H1 (cell line): ENCODE results near the gene RIMS1. TPM values are rescaled to one million over a fixed set of nuclear protein-coding genes. Genes with fewer than 3 reads are reported as not detected.

Experiments
- CTCF ChIA-PET: fragments of 300-600 bp; sonication (Branson Sonifier 250); formaldehyde crosslinking; loops from one replicate; lab custom pipeline; 2021; ENCODE audit not compliant: partially characterized antibody; lab: Charles Lee
- POLR2A ChIA-PET: fragments of 300-600 bp; sonication (Branson Sonifier 250); formaldehyde crosslinking; loops from one replicate; lab custom pipeline; 2021; ENCODE audit warnings: inconsistent platforms; ENCODE audit not compliant: partially characterized antibody; lab: Charles Lee
- DNase-seq, 2 experiments: peaks; one replicate each; pipeline versions ENCODE4 v3.0.0 to v3.0.0-alpha.2; 2010 to 2022; ENCODE audit warnings: low spot score in 2 of 2, low read depth in 1 of 2, mixed read lengths in 1 of 2
- FAIRE-seq: peaks from 2 replicates; lab custom pipeline; 2011; peaks lifted over from hg19 to GRCh38; lab: Jason Lieb, UNC
- H2AFZ ChIP-seq: 2 replicates; pipeline ENCODE4 v1.8.1; 2012; ENCODE audit warnings: low read length, inconsistent platforms
- H2AK5ac ChIP-seq: 2 replicates; pipeline ENCODE4 v1.6.1; 2013; ENCODE audit warnings: low read depth, low read length
- H2BK120ac ChIP-seq: replicated peaks from 2 replicates; pipeline ENCODE3; 2013; ENCODE audit warnings: low read depth, low read length, inconsistent platforms
- H2BK12ac ChIP-seq: 2 replicates; pipeline ENCODE4 v1.6.1; 2013; ENCODE audit warnings: low read depth, low read length
- H2BK15ac ChIP-seq: 2 replicates; pipeline ENCODE4 v1.6.1; 2013; ENCODE audit warnings: low read length
- H2BK20ac ChIP-seq: 2 replicates; pipeline ENCODE4 v1.6.1; 2013; ENCODE audit warnings: low read length
- H2BK5ac ChIP-seq: 2 replicates; pipeline ENCODE4 v1.6.1; 2013; ENCODE audit warnings: low read depth, low read length
- H3K14ac ChIP-seq: 2 replicates; pipeline ENCODE4 v1.6.1; 2013; ENCODE audit warnings: inconsistent platforms; ENCODE audit not compliant: insufficient read length
- H3K18ac ChIP-seq: 2 replicates; pipeline ENCODE4 v1.6.1; 2013; ENCODE audit warnings: low read length; ENCODE audit errors: extremely low read depth
- H3K23ac ChIP-seq: 2 replicates; pipeline ENCODE4 v1.6.1; 2013; ENCODE audit warnings: inconsistent platforms; ENCODE audit not compliant: insufficient read length
- H3K23me2 ChIP-seq: 2 replicates; pipeline ENCODE4 v1.6.1; 2013; ENCODE audit warnings: low read depth, low read length
- H3K27ac ChIP-seq: 2 replicates; pipeline ENCODE4 v1.6.1; 2011; ENCODE audit warnings: low read depth, low read length, inconsistent platforms
- H3K27me3 ChIP-seq, 4 experiments: replicated peaks in 1 of 4; 1 replicate in 1 of 4; 2 replicates in 3 of 4; pipeline versions ENCODE4 v1.6.1 to v1.8.1; 2011 to 2013; ENCODE audit warnings: low read length in 3 of 4, mild to moderate bottlenecking in 3 of 4, inconsistent platforms in 2 of 4, mixed read lengths in 2 of 4, moderate library complexity in 1 of 4; ENCODE audit not compliant: control insufficient read depth in 3 of 4, insufficient read depth in 3 of 4; ENCODE audit errors: extremely low read depth in 1 of 4
- H3K36me3 ChIP-seq, 4 experiments: 2 replicates each; pipeline versions ENCODE4 v1.6.1 to v1.8.1; 2011 to 2013; ENCODE audit warnings: mild to moderate bottlenecking in 4 of 4, low read length in 3 of 4, moderate library complexity in 2 of 4, control low read depth in 1 of 4, inconsistent platforms in 1 of 4; ENCODE audit not compliant: insufficient read depth in 4 of 4, control insufficient read depth in 2 of 4
- H3K4ac ChIP-seq: replicated peaks from 2 replicates; pipeline ENCODE3; 2013; ENCODE audit warnings: low read length, low read depth, mixed read lengths, inconsistent platforms; ENCODE audit not compliant: insufficient read length
- H3K4me1 ChIP-seq, 4 experiments: replicated peaks in 1 of 4; 1 replicate in 1 of 4; 2 replicates in 3 of 4; pipeline versions ENCODE4 v1.6.1 to v1.8.1; 2011 to 2013; ENCODE audit warnings: low read length in 3 of 4, inconsistent platforms in 2 of 4, mixed read lengths in 1 of 4; ENCODE audit not compliant: insufficient read depth in 4 of 4, control insufficient read depth in 3 of 4
- H3K4me2 ChIP-seq, 2 experiments: 2 replicates each; pipeline versions ENCODE4 v1.6.1 to v1.8.1; 2011 to 2013; ENCODE audit warnings: low read depth in 2 of 2, low read length in 2 of 2, control low read depth in 1 of 2, inconsistent platforms in 1 of 2, mild to moderate bottlenecking in 1 of 2; ENCODE audit not compliant: insufficient read depth in 1 of 2
- H3K4me3 ChIP-seq, 4 experiments: fragments of 200-600, 300-600 bp in 1 of 4; sonication (generic), shearing (Covaris generic), sonication (Bioruptor Twin) in 1 of 4; 2 replicates each; pipeline versions ENCODE4 v1.5.1 to v1.8.1; 2011 to 2016; ENCODE audit warnings: low read length in 4 of 4, low read depth in 3 of 4, control low read depth in 2 of 4, inconsistent platforms in 2 of 4, mild to moderate bottlenecking in 2 of 4, mixed read lengths in 1 of 4, moderate library complexity in 1 of 4; ENCODE audit not compliant: insufficient read depth in 2 of 4; ENCODE audit errors: extremely low read depth in 1 of 4
- H3K56ac ChIP-seq: replicated peaks from 2 replicates; pipeline ENCODE3; 2013; ENCODE audit warnings: low read depth, mild to moderate bottlenecking, mixed read lengths, low read length, inconsistent platforms; ENCODE audit not compliant: insufficient read length
- H3K79me1 ChIP-seq: 2 replicates; pipeline ENCODE4 v1.6.1; 2013; ENCODE audit warnings: low read depth, low read length, control low read depth
- H3K79me2 ChIP-seq, 2 experiments: 2 replicates each; pipeline versions ENCODE4 v1.6.1 to v1.8.1; 2012 to 2013; ENCODE audit warnings: low read length in 2 of 2, mild to moderate bottlenecking in 2 of 2, inconsistent platforms in 1 of 2; ENCODE audit not compliant: insufficient read depth in 2 of 2, control insufficient read depth in 1 of 2
- H3K9ac ChIP-seq, 4 experiments: replicated peaks in 1 of 4; 1 replicate in 1 of 4; 2 replicates in 3 of 4; pipeline versions ENCODE4 v1.6.1 to v1.8.1; 2011 to 2013; ENCODE audit warnings: low read depth in 3 of 4, low read length in 3 of 4, control low read depth in 2 of 4, mild to moderate bottlenecking in 2 of 4, moderate library complexity in 2 of 4, inconsistent platforms in 1 of 4; ENCODE audit errors: extremely low read depth in 1 of 4
- H3K9me3 ChIP-seq, 2 experiments: 2 replicates each; pipeline versions ENCODE4 v1.6.1 to v1.8.1; 2012 to 2013; ENCODE audit warnings: mild to moderate bottlenecking in 2 of 2, moderate library complexity in 2 of 2, control low read depth in 1 of 2, inconsistent platforms in 1 of 2, low read depth in 1 of 2, low read length in 1 of 2, mixed read lengths in 1 of 2; ENCODE audit not compliant: insufficient read depth in 2 of 2
- H4K20me1 ChIP-seq, 2 experiments: replicated peaks in 1 of 2; 2 replicates each; pipeline versions ENCODE3 to v1.8.1; 2011 to 2013; ENCODE audit warnings: inconsistent platforms in 2 of 2, low read length in 2 of 2, mild to moderate bottlenecking in 1 of 2; ENCODE audit not compliant: insufficient read depth in 2 of 2, control insufficient read depth in 1 of 2
- H4K5ac ChIP-seq: 2 replicates; pipeline ENCODE4 v1.6.1; 2013; ENCODE audit warnings: low read length, low read depth, mixed read lengths, inconsistent platforms; ENCODE audit not compliant: insufficient read length
- H4K8ac ChIP-seq: 2 replicates; pipeline ENCODE4 v1.8.0; 2013; ENCODE audit warnings: mild to moderate bottlenecking, moderate library complexity, low read length, inconsistent platforms; ENCODE audit not compliant: insufficient read depth; ENCODE audit errors: extremely low read depth
- H4K91ac ChIP-seq: replicated peaks from 2 replicates; pipeline ENCODE3; 2013; ENCODE audit warnings: low read length, mixed read lengths, inconsistent platforms; ENCODE audit not compliant: insufficient read length
- BRCA1 ChIP-seq: IDR thresholded peaks from 2 replicates; pipeline ENCODE4 v1.6.1; 2012; ENCODE audit warnings: low read depth, low read length, improper control_type of control experiment
- CHD1 ChIP-seq: IDR thresholded peaks from 2 replicates; pipeline ENCODE4 v1.6.1; 2012; ENCODE audit warnings: low read depth, low read length, improper control_type of control experiment
- CHD2 ChIP-seq: IDR thresholded peaks from 2 replicates; pipeline ENCODE4 v1.6.1; 2012; ENCODE audit warnings: low read length, improper control_type of control experiment
- CREB1 ChIP-seq: IDR thresholded peaks from 2 replicates; pipeline ENCODE4 v1.6.1; 2012; ENCODE audit warnings: inconsistent platforms
- EP300 ChIP-seq, 2 experiments: IDR thresholded peaks; 1 replicate in 1 of 2; 2 replicates in 1 of 2; pipeline ENCODE4 v1.6.1; 2011 to 2012; ENCODE audit warnings: low read depth in 2 of 2, low read length in 2 of 2, mild to moderate bottlenecking in 2 of 2, borderline replicate concordance in 1 of 2, inconsistent platforms in 1 of 2, moderate library complexity in 1 of 2
- EZH2 ChIP-seq: fragments of 200-600 bp; sonication (generic); IDR thresholded peaks from 2 replicates; pipeline ENCODE4 v1.7.1; 2012; ENCODE audit warnings: low read depth, mild to moderate bottlenecking, moderate library complexity, low read length, inconsistent platforms; ENCODE audit not compliant: severe bottlenecking
- JUN ChIP-seq: IDR thresholded peaks from 2 replicates; pipeline ENCODE4 v1.6.1; 2011; ENCODE audit warnings: low read depth, mild to moderate bottlenecking, improper control_type of control experiment, low read length
- KDM1A ChIP-seq: fragments of 200-600, 300-600 bp; sonication (generic); IDR thresholded peaks from 2 replicates; pipeline ENCODE4 v1.7.1; 2016; ENCODE audit warnings: mild to moderate bottlenecking, low read length, borderline replicate concordance
- NANOG ChIP-seq: IDR thresholded peaks from 2 replicates; pipeline ENCODE4 v1.6.1; 2011; ENCODE audit warnings: low read length, low read depth, mild to moderate bottlenecking, inconsistent platforms; ENCODE audit not compliant: insufficient read depth, poor library complexity, severe bottlenecking
- POLR2A ChIP-seq, 2 experiments: IDR thresholded peaks; 1 replicate in 1 of 2; 2 replicates in 1 of 2; pipeline ENCODE4 v1.6.1; 2011; ENCODE audit warnings: low read depth in 2 of 2, low read length in 2 of 2, mild to moderate bottlenecking in 2 of 2; ENCODE audit errors: control extremely low read depth in 1 of 2
- RBBP5 ChIP-seq: IDR thresholded peaks from 2 replicates; pipeline ENCODE4 v1.7.1; 2012; ENCODE audit warnings: low read depth, mild to moderate bottlenecking, inconsistent platforms, low read length, moderate library complexity, borderline replicate concordance
- SIX5 ChIP-seq: IDR thresholded peaks from 2 replicates; pipeline ENCODE4 v1.6.1; 2011; ENCODE audit warnings: mild to moderate bottlenecking, low read depth, low read length
- SP1 ChIP-seq: IDR thresholded peaks from 2 replicates; pipeline ENCODE4 v1.6.1; 2011; ENCODE audit warnings: low read depth, low read length
- SRF ChIP-seq: IDR thresholded peaks from 2 replicates; pipeline ENCODE4 v1.6.1; 2011; ENCODE audit warnings: mild to moderate bottlenecking, low read depth, low read length, moderate library complexity
- TAF1 ChIP-seq: IDR thresholded peaks from 2 replicates; pipeline ENCODE4 v1.6.1; 2011; ENCODE audit warnings: mild to moderate bottlenecking, low read depth, low read length
- TCF12 ChIP-seq: IDR thresholded peaks from 2 replicates; pipeline ENCODE4 v1.6.1; 2011; ENCODE audit warnings: low read depth, mild to moderate bottlenecking, low read length
- ZNF274 ChIP-seq: IDR thresholded peaks from 2 replicates; pipeline ENCODE4 v1.7.0; 2012; ENCODE audit warnings: low read length, borderline replicate concordance; ENCODE audit errors: extremely low read depth
- WGBS, 2 experiments: shearing (Covaris generic) in 1 of 2; methylation state at CpG; one replicate each; pipeline versions ENCODE4 v1.1.6 to v1.1.7; 2013 to 2015; ENCODE audit warnings: low lambda C conversion rate in 2 of 2, mixed read lengths in 2 of 2, inconsistent platforms in 1 of 2, low coverage in 1 of 2, missing lambda C conversion rate in 1 of 2; ENCODE audit not compliant: insufficient replicate concordance in 2 of 2, insufficient coverage in 1 of 2, insufficient read length in 1 of 2; ENCODE audit errors: extremely low coverage in 1 of 2, missing lambda C conversion rate in 1 of 2; 5-methylcytosine and 5-hydroxymethylcytosine counted together
- polyA plus RNA-seq, 7 experiments: library from polyadenylated mRNA; depleted of rRNA in 3 of 7; stranded (reverse) in 5 of 7; unstranded in 2 of 7; fragments of >200 nt in 5 of 7; fragments of 200-250 nt in 2 of 7; gene quantifications; 1 replicate in 5 of 7; 2 replicates in 1 of 7; 4 replicates in 1 of 7; pipeline versions ENCODE4 v1.2.1 to v1.2.3, GENCODE V29; 2011 to 2013; ENCODE audit warnings: missing spikeins in 2 of 7, mixed read lengths in 2 of 7
- total RNA-seq: library from RNA; stranded (reverse); fragmentation: NEBNext Ultra II Directional; extraction: Animal tissue kit (Norgen Biotek cat#: 25700); gene quantifications from 2 replicates; pipeline ENCODE4 v1.2.1, GENCODE V29; 2021

The RIMS1 gene
- total and polyA plus RNA-seq, 2 of the 8 experiments (the other 6 are each of a cell fraction or from before 2014, with no cell fraction given): 0.63 to 2.3 TPM

- Histone ChIP-seq H4K5ac (no peak overlapping the region), H3K4me2 (no peak overlapping the region), H2BK15ac (no peak overlapping the region), H2BK12ac (no peak overlapping the region), H2BK120ac (no peak overlapping the region), H3K4ac (no peak overlapping the region), H3K36me3 (no peaks in the 10 kb centered on the region), H3K27ac (no peak overlapping the region), H2BK5ac (no peak overlapping the region), H3K18ac (no peak overlapping the region), H3K4me1 (peaks cover 0 to 4% (median 1%) of the 10 kb centered on the region in 4 experiments; a peak in 2 of 7 replicates), H3K14ac (no peak overlapping the region), H4K8ac (no peak overlapping the region), H3K79me1 (no peaks in the 10 kb centered on the region), H3K56ac (no peak overlapping the region), H4K20me1 (no peaks in the 10 kb centered on the region), H3K9ac (no peak overlapping the region), H3K9me3 (no peaks in the 10 kb centered on the region), H3K27me3 (no peaks in the 10 kb centered on the region), H3K23ac (no peak overlapping the region), H2BK20ac (no peak overlapping the region), H3K4me3 (no peak overlapping the region), H3K23me2 (no peaks in the 10 kb centered on the region), H4K91ac (no peak overlapping the region), H2AFZ (no peak overlapping the region), H2AK5ac (no peak overlapping the region), H3K79me2 (no peaks in the 10 kb centered on the region)
- FAIRE-seq: no peak
- 93% methylated on average over 3 of the region's 3 CpGs; no CpG with 5 or more reads in 1 of the 2 experiments for WGBS, 2 experiments
- POLR2A ChIA-PET: no interaction called here
- no peak for DNase-seq
- CTCF ChIA-PET: no interaction called here
- TF ChIP-seq EP300 (IDR thresholded peaks at IDR 0.05; ENCODE audit: borderline replicate concordance in 1 of 2, low read depth in 2 of 2, low read length in 2 of 2): no peak
- TF ChIP-seq SP1: no peak
- TF ChIP-seq TAF1: no peak
- TF ChIP-seq EZH2: no peak
- TF ChIP-seq CHD1: no peak
- TF ChIP-seq SRF: no peak
- TF ChIP-seq CREB1: no peak
- TF ChIP-seq CHD2: no peak
- TF ChIP-seq JUN: no peak
- TF ChIP-seq SIX5: no peak
- no peak for TF ChIP-seq POLR2A (IDR thresholded peaks at IDR 0.05; ENCODE audit: control extremely low read depth in 1 of 2, low read depth in 2 of 2, low read length in 2 of 2)
- no peak for TF ChIP-seq TCF12
- no peak for TF ChIP-seq RBBP5
- TF ChIP-seq KDM1A: no peak
- no peak for TF ChIP-seq NANOG
- TF ChIP-seq ZNF274: no peak
- TF ChIP-seq BRCA1: no peak
Measured at GRCh38 chr6:72260489-72260888, 374.1 kb downstream of the RIMS1 start.
